OCI-LY7 (cell line): ENCODE data around the gene GSG1. TPM values are rescaled to one million over a fixed set of nuclear protein-coding genes. Genes with fewer than 3 reads are reported as not detected.
"Not testable (repeated sequence)": the region's sequence is repeated elsewhere in the genome, so short reads cannot be mapped to it uniquely, and the experiment has no call there.

ENCODE experiments used
- BruUV-seq: library from RNA; stranded (reverse); fragments of 400-500 nt; replicated peaks from 2 replicates; lab custom pipeline; 2021; lab: Mats Ljungman, UMichigan
- CTCF ChIA-PET: fragments of 300-600 bp; sonication (Branson Sonifier 250); formaldehyde crosslinking; loops from one replicate; lab custom pipeline; 2022; ENCODE audit warnings: antibody characterized with exemption; ENCODE audit not compliant: unreplicated experiment; lab: Charles Lee
- POLR2A ChIA-PET: fragments of 300-600 bp; sonication (Branson Sonifier 250); formaldehyde crosslinking; loops from one replicate; lab custom pipeline; 2022; ENCODE audit warnings: antibody characterized with exemption; lab: Charles Lee
- DNase-seq: peaks from one replicate; pipeline ENCODE4 v3.0.0-alpha.2; 2015; ENCODE audit warnings: low spot score
- H2AFZ ChIP-seq: fragments of 200-600 bp; sonication (generic), shearing (Covaris generic); 2 replicates; pipeline ENCODE4 v1.6.1; 2014; ENCODE audit warnings: mild to moderate bottlenecking, antibody characterized with exemption, low read length, moderate library complexity
- H3K27ac ChIP-seq: fragments of 200-600 bp; sonication (generic); 2 replicates; pipeline ENCODE4 v1.5.1; 2014; ENCODE audit warnings: mixed run types, low read depth, mild to moderate bottlenecking, moderate library complexity, low read length, inconsistent platforms; ENCODE audit not compliant: poor library complexity, severe bottlenecking
- H3K36me3 ChIP-seq: fragments of 200-600 bp; sonication (generic); 2 replicates; pipeline ENCODE4 v1.6.1; 2014; ENCODE audit warnings: mild to moderate bottlenecking, antibody characterized with exemption, low read length, moderate library complexity, mixed read lengths; ENCODE audit not compliant: insufficient read depth
- H3K4me1 ChIP-seq: fragments of 200-600 bp; sonication (generic); 2 replicates; pipeline ENCODE4 v1.5.1; 2014; ENCODE audit warnings: mild to moderate bottlenecking, low read length; ENCODE audit not compliant: insufficient read depth, poor library complexity, severe bottlenecking
- H3K4me2 ChIP-seq: fragments of 200-600 bp; sonication (generic); 2 replicates; pipeline ENCODE4 v1.6.1; 2014; ENCODE audit warnings: mild to moderate bottlenecking, low read length
- H3K4me3 ChIP-seq: fragments of 200-600 bp; sonication (generic); 2 replicates; pipeline ENCODE4 v1.5.1; 2014; ENCODE audit warnings: mild to moderate bottlenecking, low read depth, low read length; ENCODE audit not compliant: poor library complexity, severe bottlenecking
- H3K79me2 ChIP-seq: fragments of 200-600 bp; sonication (generic); 2 replicates; pipeline ENCODE4 v1.6.1; 2016; ENCODE audit warnings: low read depth, mild to moderate bottlenecking, low read length, moderate library complexity, mixed read lengths; ENCODE audit not compliant: insufficient read depth
- H3K9me2 ChIP-seq: fragments of 200-600 bp; sonication (generic); 2 replicates; pipeline ENCODE4 v1.6.1; 2016; ENCODE audit warnings: mild to moderate bottlenecking, low read length, mixed read lengths; ENCODE audit not compliant: insufficient read depth
- H3K9me3 ChIP-seq: fragments of 200-600 bp; sonication (generic); 2 replicates; pipeline ENCODE4 v1.6.1; 2014; ENCODE audit warnings: mild to moderate bottlenecking, mixed run types, low read length, mixed read lengths
- H4K20me1 ChIP-seq: fragments of 200-600 bp; sonication (generic); 2 replicates; pipeline ENCODE4 v1.6.1; 2014; ENCODE audit warnings: mild to moderate bottlenecking, antibody characterized with exemption, low read length, moderate library complexity, mixed read lengths; ENCODE audit not compliant: insufficient read depth
- CTCF ChIP-seq: fragments of 200-600 bp; sonication (generic); conservative IDR thresholded peaks from 2 replicates; pipeline ENCODE4 v1.5.1; 2014; ENCODE audit warnings: mild to moderate bottlenecking, antibody characterized with exemption, low read length, moderate library complexity, mixed read lengths
- EZH2phosphoT487 ChIP-seq: fragments of 200-600 bp; sonication (generic); IDR thresholded peaks from 2 replicates; pipeline ENCODE4 v1.6.1; 2018; ENCODE audit warnings: low read depth, borderline replicate concordance, mild to moderate bottlenecking, mixed run types, antibody characterized with exemption, low read length, moderate library complexity, mixed read lengths
- intact Hi-C: fragments of 100-400 bp; cut with micrococcal nuclease; formaldehyde crosslinking; loops from one replicate; pipeline ENCODE4 v1.10.0; 2022; ENCODE audit not compliant: unreplicated experiment
- total RNA-seq, 2 experiments: library from RNA; depleted of rRNA in 1 of 2; stranded (reverse); fragments of >200 nt in 1 of 2; shearing (Covaris generic) in 1 of 2; gene quantifications; 2 replicates each; pipeline ENCODE4 v1.2.3, GENCODE V29; 2014 to 2022

Gene GSG1
- total RNA-seq, 2 experiments from 2014 or later, result not detected

GRCh38 chr12:13062669-13063068, 40.8 kb downstream of the GSG1 start:
- Histone ChIP-seq H3K9me3 (no peaks in the 10 kb centered on the region), H2AFZ (no peak overlapping the region), H4K20me1 (no peaks in the 10 kb centered on the region), H3K79me2 (no peaks in the 10 kb centered on the region), H3K36me3 (no peaks in the 10 kb centered on the region), H3K4me2 (no peak overlapping the region), H3K27ac (no peak overlapping the region), H3K4me1 (no peaks in the 10 kb centered on the region), H3K9me2 (no peaks in the 10 kb centered on the region), H3K4me3 (no peak overlapping the region)
- POLR2A ChIA-PET, result no interaction called here
- no TSS peak for BruUV-seq
- intact Hi-C loops, result no loop called here
- DNase-seq, result no peak
- CTCF ChIA-PET, result no interaction called here
- TF ChIP-seq CTCF (no peak), EZH2phosphoT487 (no peak)

GRCh38 chr12:13061377-13061776, 42.1 kb downstream of the GSG1 start:
- Histone ChIP-seq H3K27ac (no peak overlapping the region), H3K79me2 (no peaks in the 10 kb centered on the region), H3K4me2 (no peak overlapping the region), H3K9me2 (no peaks in the 10 kb centered on the region), H3K9me3 (no peaks in the 10 kb centered on the region), H2AFZ (no peak overlapping the region), H4K20me1 (no peaks in the 10 kb centered on the region), H3K4me3 (no peak overlapping the region), H3K4me1 (no peaks in the 10 kb centered on the region), H3K36me3 (no peaks in the 10 kb centered on the region)
- TF ChIP-seq CTCF (no peak), EZH2phosphoT487 (no peak)
- intact Hi-C loops, result no loop called here
- no peak for DNase-seq
- POLR2A ChIA-PET, result interaction anchor here (0.7 to 1.2 kb wide), 2 partner anchors 15 to 427 kb away, joined by 3 to 5 read pairs; no protein-coding TSS in a partner anchor
- BruUV-seq, result no TSS peak
- CTCF ChIA-PET, result no interaction called here

GRCh38 chr12:13060581-13060980, 42.9 kb downstream of the GSG1 start:
- H3K9me3 ChIP-seq, result no peaks in the 10 kb centered on the region
- no peaks in the 10 kb centered on the region for H3K36me3 ChIP-seq
- DNase-seq, result no peak
- POLR2A ChIA-PET, result no interaction called here
- TF ChIP-seq CTCF (no peak), EZH2phosphoT487 (no peak)
- intact Hi-C loops, result no loop called here
- H3K27ac ChIP-seq, result no peak overlapping the region
- H4K20me1 ChIP-seq, result no peaks in the 10 kb centered on the region
- no peak overlapping the region for H2AFZ ChIP-seq
- H3K4me3 ChIP-seq, result no peak overlapping the region
- no peaks in the 10 kb centered on the region for H3K9me2 ChIP-seq
- H3K4me1 ChIP-seq, result no peaks in the 10 kb centered on the region
- no peak overlapping the region for H3K4me2 ChIP-seq
- no TSS peak for BruUV-seq
- CTCF ChIA-PET, result no interaction called here
- no peaks in the 10 kb centered on the region for H3K79me2 ChIP-seq

- H3K79me2 ChIP-seq, intact Hi-C loops, H3K4me2 ChIP-seq, H3K9me2 ChIP-seq, H4K20me1 ChIP-seq, H3K9me3 ChIP-seq, H3K36me3 ChIP-seq, H2AFZ ChIP-seq, H3K4me1 ChIP-seq, H3K27ac ChIP-seq, CTCF ChIA-PET, H3K4me3 ChIP-seq, BruUV-seq: not testable (repeated sequence)
- POLR2A ChIA-PET, result interaction anchor here (0.9 kb wide), 1 partner anchor 10 kb away, joined by 4 read pairs; no protein-coding TSS in a partner anchor
- peak; percentile 7 for DNase-seq
Measured at GRCh38 chr12:13053617-13054016, 49.9 kb downstream of the GSG1 start.
